A549 (cell line): ENCODE data around the gene FNTB. TPM values are rescaled to one million over a fixed set of nuclear protein-coding genes. Genes with fewer than 3 reads are reported as not detected.
A peak's percentile ranks its signal among the peaks of the same experiment; 100 is the strongest.

Source experiments
- ATAC-seq, 2 experiments: fragments of 200-7000 bp in 1 of 2; fragments of >200 bp in 1 of 2; cut with Nextera tagmentation in 1 of 2; cut with Tn5 transposase in 1 of 2; 3 replicates each; pipeline versions ENCODE4 v1.8.0 to v1.9.1; 2018 to 2020; ENCODE audit warnings: mild to moderate bottlenecking in 1 of 2, moderate library complexity in 1 of 2
- CTCF ChIA-PET: fragments of 300-600 bp; sonication (Branson Sonifier 250); formaldehyde crosslinking; extraction: SDS; loops from one replicate; lab custom pipeline; 2021; ENCODE audit warnings: antibody characterized with exemption, inconsistent platforms; lab: Yijun Ruan, JAX
- POLR2A ChIA-PET: fragments of 350-600 bp; formaldehyde crosslinking; extraction: SDS; loops from one replicate; lab custom pipeline; 2021; ENCODE audit warnings: antibody characterized with exemption, inconsistent platforms; lab: Yijun Ruan, JAX
- DNase-seq, 2 experiments: peaks; one replicate each; pipeline versions ENCODE4 v3.0.0 to v3.0.0-alpha.2; 2011 to 2016; ENCODE audit warnings: low read depth in 1 of 2, low spot score in 1 of 2
- FAIRE-seq: peaks from 2 replicates; lab custom pipeline; 2011; peaks lifted over from hg19 to GRCh38; lab: Jason Lieb, UNC
- H3K27ac ChIP-seq, 2 experiments: fragments of >200 bp; sonication (Bioruptor Twin); formaldehyde crosslinking; 3 replicates each; pipeline ENCODE4 v1.5.1; 2016 to 2017
- H3K4me1 ChIP-seq: fragments of >200 bp; sonication (Bioruptor Twin); formaldehyde crosslinking; 3 replicates; pipeline ENCODE4 v1.6.1; 2016
- H3K4me2 ChIP-seq: fragments of >200 bp; sonication (Bioruptor Twin); formaldehyde crosslinking; 3 replicates; pipeline ENCODE4 v1.6.1; 2016
- H3K4me3 ChIP-seq: fragments of >200 bp; sonication (Bioruptor Twin); formaldehyde crosslinking; 3 replicates; pipeline ENCODE4 v1.5.1; 2016
- H3K9me3 ChIP-seq: fragments of >200 bp; sonication (Bioruptor Twin); formaldehyde crosslinking; 3 replicates; pipeline ENCODE4 v1.6.1; 2016
- ATOH8 ChIP-seq: fragments of 250-450 bp; sonication (Bioruptor Pico); IDR thresholded peaks from 2 replicates; pipeline ENCODE4 v1.5.0; 2020; ENCODE audit warnings: low read depth, mild to moderate bottlenecking, moderate library complexity
- BHLHE40 ChIP-seq: IDR thresholded peaks from 2 replicates; pipeline ENCODE4 v1.6.1; 2012; ENCODE audit warnings: low read depth, low read length, inconsistent platforms
- CBX8 ChIP-seq: fragments of 200-600 bp; sonication (generic); IDR thresholded peaks from 2 replicates; pipeline ENCODE4 v1.6.1; 2016
- CHD2 ChIP-seq: fragments of 150-350 bp; IDR thresholded peaks from 2 replicates; pipeline ENCODE4 v1.6.1; 2014; ENCODE audit warnings: low read length; ENCODE audit not compliant: partially characterized antibody
- EHF ChIP-seq: fragments of 250-450 bp; sonication (Bioruptor Pico); IDR thresholded peaks from 2 replicates; pipeline ENCODE4 v1.5.0; 2020; ENCODE audit warnings: mild to moderate bottlenecking
- ELK1 ChIP-seq: fragments of 150-350 bp; IDR thresholded peaks from 2 replicates; pipeline ENCODE4 v1.6.1; 2014; ENCODE audit warnings: low read depth, mild to moderate bottlenecking, low read length
- ESRRA ChIP-seq: fragments of 150-350 bp; IDR thresholded peaks from 2 replicates; pipeline ENCODE4 v1.6.1; 2014; ENCODE audit warnings: mild to moderate bottlenecking, low read length, borderline replicate concordance
- FOSL2 ChIP-seq, 2 experiments: fragments of 450-650 bp in 1 of 2; fragments of >200 bp in 1 of 2; sonication (Bioruptor Twin) in 1 of 2; formaldehyde crosslinking; IDR thresholded peaks; 2 replicates each; pipeline versions ENCODE4 v1.5.0 to v1.6.1; 2016 to 2020; ENCODE audit warnings: mild to moderate bottlenecking in 1 of 2, moderate library complexity in 1 of 2
- FOXS1 ChIP-seq: fragments of 250-450 bp; sonication (Bioruptor Pico); IDR thresholded peaks from 2 replicates; pipeline ENCODE4 v1.5.0; 2020; ENCODE audit warnings: mild to moderate bottlenecking, moderate library complexity
- HDAC2 ChIP-seq: fragments of 200-600 bp; sonication (generic); IDR thresholded peaks from 2 replicates; pipeline ENCODE4 v1.6.1; 2016
- HES2 ChIP-seq: fragments of >200 bp; sonication (Bioruptor Twin); formaldehyde crosslinking; IDR thresholded peaks from 2 replicates; pipeline ENCODE4 v1.6.1; 2016
- HOXA7 ChIP-seq: fragments of 250-450 bp; sonication (Bioruptor Pico); IDR thresholded peaks from 2 replicates; pipeline ENCODE4 v1.5.0; 2020; ENCODE audit warnings: mild to moderate bottlenecking, moderate library complexity
- HOXB5 ChIP-seq: fragments of 250-450 bp; sonication (Bioruptor Pico); IDR thresholded peaks from 2 replicates; pipeline ENCODE4 v1.5.0; 2020; ENCODE audit warnings: mild to moderate bottlenecking, moderate library complexity
- JUN ChIP-seq, 2 experiments: fragments of >200 bp; sonication (Bioruptor Twin); formaldehyde crosslinking; IDR thresholded peaks; 2 replicates in 1 of 2; 3 replicates in 1 of 2; pipeline ENCODE4 v1.6.1; 2016 to 2017
- MAFK ChIP-seq: fragments of 450-650 bp; IDR thresholded peaks from 2 replicates; pipeline ENCODE4 v1.6.1; 2014; ENCODE audit not compliant: partially characterized antibody
- NFE2L2 ChIP-seq: fragments of 150-350 bp; conservative IDR thresholded peaks from 2 replicates; pipeline ENCODE4 v1.6.1; 2014; ENCODE audit warnings: low read length
- NPAS2 ChIP-seq: fragments of 250-450 bp; sonication (Bioruptor Pico); IDR thresholded peaks from 2 replicates; pipeline ENCODE4 v1.8.0; 2022; ENCODE audit warnings: mild to moderate bottlenecking, moderate library complexity, borderline replicate concordance
- PHF8 ChIP-seq: fragments of 200-600 bp; sonication (generic); IDR thresholded peaks from 2 replicates; pipeline ENCODE4 v1.6.1; 2016; ENCODE audit warnings: low read depth, mild to moderate bottlenecking, antibody characterized with exemption, moderate library complexity, borderline replicate concordance
- POLR2AphosphoS2 ChIP-seq: conservative IDR thresholded peaks from 2 replicates; pipeline ENCODE4 v1.6.1; 2012; ENCODE audit warnings: low read length, improper control_type of control experiment, inconsistent platforms
- RAD21 ChIP-seq, 2 experiments: fragments of >200 bp in 1 of 2; sonication (Bioruptor Twin) in 1 of 2; formaldehyde crosslinking in 1 of 2; IDR thresholded peaks in 1 of 2; conservative IDR thresholded peaks in 1 of 2; 2 replicates in 1 of 2; 3 replicates in 1 of 2; pipeline ENCODE4 v1.6.1; 2012 to 2018; ENCODE audit warnings: inconsistent platforms in 1 of 2
- RNF2 ChIP-seq: fragments of 200-600 bp; sonication (generic); IDR thresholded peaks from 2 replicates; pipeline ENCODE4 v1.6.1; 2016; ENCODE audit warnings: low read depth, mild to moderate bottlenecking, antibody characterized with exemption, moderate library complexity, borderline replicate concordance
- WGBS: methylation state at CpG from one replicate; pipeline ENCODE4 v1.1.6; 2017; ENCODE audit errors: missing lambda C conversion rate; 5-methylcytosine and 5-hydroxymethylcytosine counted together
- polyA plus RNA-seq, 4 experiments: library from polyadenylated mRNA; depleted of rRNA in 3 of 4; stranded (reverse); fragments of >200 nt; fragmentation: RNase III in 1 of 4; extraction: RNeasy Plus Mini Kit Qiagen cat#74134 plus additional on column Dnase treatment in 1 of 4; gene quantifications; 2 replicates in 3 of 4; 3 replicates in 1 of 4; pipeline ENCODE4 v1.2.3, GENCODE V29; 2011 to 2017

FNTB gene
- polyA plus RNA-seq, 2 of the 4 experiments (the other 2 are of a cell fraction): 28.5 to 41.9 TPM

- 96% methylated on average over 7 of the region's 7 CpGs for WGBS
- FAIRE-seq: no peak
- DNase-seq: no peak
- Histone ChIP-seq H3K4me3 (no peak overlapping the region), H3K4me1 (peaks cover 5% of the 10 kb centered on the region; the same call in 2 of the 3 replicates)
- ChIA-PET CTCF (interaction anchor here (0.7 to 1.3 kb wide), 3 partner anchors 10 to 22 kb away, joined by 3 read pairs; no protein-coding TSS in a partner anchor), POLR2A (no interaction called here)
- TF ChIP-seq PHF8 (no peak), CBX8 (no peak), HDAC2 (no peak), HES2 (no peak), ESRRA (no peak), CHD2 (no peak), POLR2AphosphoS2 (no peak), HOXB5 (CRISPR knock-in tag) (no peak), RAD21 (conservative IDR thresholded peaks at IDR 0.05 in 1 of 2, IDR thresholded peaks at IDR 0.05 in 1 of 2) (no peak), EHF (CRISPR knock-in tag) (no peak), NPAS2 (CRISPR knock-in tag) (no peak), FOXS1 (CRISPR knock-in tag) (no peak), ELK1 (no peak), RNF2 (no peak), HOXA7 (no peak), NFE2L2 (no peak), MAFK (no peak), ATOH8 (CRISPR knock-in tag) (no peak), BHLHE40 (no peak)
- TF ChIP-seq, all 56 proteins: peak for 0
- Histone ChIP-seq H3K27ac (no peak overlapping the region), H3K9me3 (no peaks in the 10 kb centered on the region), H3K4me2 (no peak overlapping the region)
- peak in 1 of 2 experiments; percentile 43; a peak in 2 of 6 replicates for ATAC-seq
Measured at GRCh38 chr14:64997108-64997794, 10.6 kb downstream of the FNTB start.

- H3K27ac ChIP-seq: no peak overlapping the region
- no peak for ATAC-seq
- peaks cover 5% of the 10 kb centered on the region; the same call in 2 of the 3 replicates for H3K4me1 ChIP-seq
- FAIRE-seq: peak; percentile 43
- no peak for DNase-seq
- H3K4me3 ChIP-seq: no peak overlapping the region
- POLR2A ChIA-PET: no interaction called here
- no peak overlapping the region for H3K4me2 ChIP-seq
- H3K9me3 ChIP-seq: no peaks in the 10 kb centered on the region
- CTCF ChIA-PET: interaction anchor here (1.0 to 2.5 kb wide), 2 partner anchors 12 to 16 kb away, joined by 3 to 16 read pairs; partner anchors contain the start of gene FNTB
- TF ChIP-seq FOSL2 (IDR thresholded peaks at IDR 0.05) (no peak), FOSL2 (CRISPR knock-in tag; IDR thresholded peaks at IDR 0.05) (peak; percentile 39; the same call in 1 of the 2 replicates), JUN (IDR thresholded peaks at IDR 0.05) (no peak)
Measured at GRCh38 chr14:64998455-64998931, 11.8 kb downstream of the FNTB start.
